CD4-positive, alpha-beta memory T cell (primary cell): ENCODE data around the gene TMEM234. TPM values are rescaled to one million over a fixed set of nuclear protein-coding genes. Genes with fewer than 3 reads are reported as not detected.
A peak's percentile ranks its signal among the peaks of the same experiment; 100 is the strongest.

Source experiments
- CTCF ChIA-PET: fragments of 350-600 bp; sonication (Branson Sonifier 250); formaldehyde crosslinking; loops from one replicate; lab custom pipeline; 2021; ENCODE audit warnings: inconsistent platforms; ENCODE audit not compliant: partially characterized antibody; lab: Charles Lee
- POLR2A ChIA-PET: fragments of 350-600 bp; sonication (Branson Sonifier 250); formaldehyde crosslinking; loops from one replicate; lab custom pipeline; 2021; ENCODE audit not compliant: partially characterized antibody; lab: Charles Lee
- DNase-seq, 5 donors: peaks; one replicate each; pipeline versions ENCODE4 v3.0.0 to v3.0.0-alpha.2; 2020 to 2022; ENCODE audit warnings: mixed read lengths in 1 of 5
- H3K27ac ChIP-seq: one replicate; pipeline ENCODE4 v1.7.0; 2013; ENCODE audit warnings: low read depth, low read length
- H3K27me3 ChIP-seq: 2 replicates; pipeline ENCODE4 v1.7.0; 2013; ENCODE audit warnings: mild to moderate bottlenecking, low read length, moderate library complexity; ENCODE audit not compliant: insufficient read depth
- H3K36me3 ChIP-seq: 2 replicates; pipeline ENCODE4 v1.7.0; 2013; ENCODE audit warnings: mild to moderate bottlenecking, low read length, moderate library complexity; ENCODE audit not compliant: insufficient read depth
- H3K4me1 ChIP-seq: 2 replicates; pipeline ENCODE4 v1.7.0; 2013; ENCODE audit warnings: mild to moderate bottlenecking, low read length, moderate library complexity; ENCODE audit not compliant: insufficient read depth
- H3K4me3 ChIP-seq, 2 donors: one replicate each; pipeline ENCODE4 v1.7.0; 2013; ENCODE audit warnings: low read length in 2 of 2, mild to moderate bottlenecking in 1 of 2
- H3K9me3 ChIP-seq, 2 donors: one replicate each; pipeline ENCODE4 v1.7.0; 2013; ENCODE audit warnings: low read length in 2 of 2, control low read depth in 1 of 2; ENCODE audit not compliant: control insufficient read depth in 1 of 2
- H3K27ac Mint-ChIP-seq, 7 donors: one replicate each; pipeline ENCODE4 v1.8.0; 2020 to 2021; ENCODE audit warnings: mixed read lengths in 7 of 7, mild to moderate bottlenecking in 6 of 7, inconsistent platforms in 3 of 7, moderate library complexity in 3 of 7
- H3K27me3 Mint-ChIP-seq, 2 donors: one replicate each; pipeline ENCODE4 v1.8.0; 2020 to 2021; ENCODE audit warnings: mixed read lengths in 2 of 2
- H3K36me3 Mint-ChIP-seq, 2 donors: one replicate each; pipeline ENCODE4 v1.8.0; 2020 to 2021; ENCODE audit warnings: mixed read lengths in 2 of 2, inconsistent platforms in 1 of 2, mild to moderate bottlenecking in 1 of 2
- H3K4me1 Mint-ChIP-seq, 4 donors: one replicate each; pipeline ENCODE4 v1.8.0; 2020 to 2021; ENCODE audit warnings: mixed read lengths in 4 of 4, mild to moderate bottlenecking in 1 of 4
- H3K4me3 Mint-ChIP-seq, 8 donors: one replicate each; pipeline ENCODE4 v1.8.0; 2020 to 2021; ENCODE audit warnings: mixed read lengths in 8 of 8, mild to moderate bottlenecking in 7 of 8, moderate library complexity in 6 of 8, inconsistent platforms in 3 of 8
- H3K9me3 Mint-ChIP-seq, 8 donors: one replicate each; pipeline ENCODE4 v1.8.0; 2020 to 2021; ENCODE audit warnings: mixed read lengths in 8 of 8, mild to moderate bottlenecking in 5 of 8, inconsistent platforms in 3 of 8, moderate library complexity in 1 of 8
- intact Hi-C: fragments of 100-400 bp; cut with micrococcal nuclease; formaldehyde crosslinking; loops from one replicate; pipeline ENCODE4 v1.15.1; 2023
- polyA plus RNA-seq, 2 donors: library from polyadenylated mRNA; unstranded; fragments of 300-500 nt; fragmentation: Illumina TruSeq; gene quantifications; one replicate each; pipeline ENCODE4 v1.2.3, GENCODE V29; 2021
- total RNA-seq, 2 experiments: library from RNA; stranded (reverse); gene quantifications; one replicate each; pipeline ENCODE4 v1.2.3, GENCODE V29; 2021

TMEM234 gene
- total and polyA plus RNA-seq, 4 experiments from 2014 or later: 5.1 to 30.7 (median 16.6) TPM

GRCh38 chr1:32192220-32192948 lies 29.8 kb downstream of the TMEM234 start:
- Mint-ChIP-seq H3K36me3 (peaks cover 66 to 82% of the 10 kb centered on the region in 2 donors), H3K4me1 (peaks cover 26 to 42% (median 35%) of the 10 kb centered on the region in 4 donors), H3K4me3 (no peak overlapping the region), H3K27me3 (no peaks in the 10 kb centered on the region), H3K27ac (peak overlapping the region in 1 of 7 donors; percentile 12), H3K9me3 (no peaks in the 10 kb centered on the region)
- POLR2A ChIA-PET: interaction anchor here (1.1 kb wide), 1 partner anchor 12 kb away, joined by 3 read pairs; the partner anchor contains the start of gene TXLNA
- Histone ChIP-seq H3K4me1 (peaks cover 30% of the 10 kb centered on the region), H3K27me3 (no peaks in the 10 kb centered on the region), H3K4me3 (no peak overlapping the region), H3K36me3 (peaks cover 78% of the 10 kb centered on the region), H3K9me3 (no peaks in the 10 kb centered on the region), H3K27ac (no peak overlapping the region)
- CTCF ChIA-PET: interaction anchor here (2.9 kb wide), 1 partner anchor 23 kb away, joined by 11 read pairs; no protein-coding TSS in a partner anchor
- DNase-seq: no peak
- intact Hi-C loops: no loop called here

GRCh38 chr1:32187850-32188249 lies 34.3 kb downstream of the TMEM234 start:
- no peaks in the 10 kb centered on the region for H3K4me1 ChIP-seq
- no peak for DNase-seq
- Mint-ChIP-seq H3K9me3 (peaks cover 0 to 2% (median 0%) of the 10 kb centered on the region in 8 donors), H3K4me3 (no peak overlapping the region), H3K27me3 (no peaks in the 10 kb centered on the region), H3K4me1 (peaks cover 19 to 25% (median 22%) of the 10 kb centered on the region in 4 donors), H3K27ac (no peak overlapping the region), H3K36me3 (peaks cover 69 to 75% of the 10 kb centered on the region in 2 donors)
- ChIA-PET POLR2A (no interaction called here), CTCF (interaction anchor here (1.3 to 1.4 kb wide), 2 partner anchors 10 to 61 kb away, joined by 3 to 8 read pairs; no protein-coding TSS in a partner anchor)
- no peak overlapping the region for H3K27ac ChIP-seq
- no peaks in the 10 kb centered on the region for H3K27me3 ChIP-seq
- H3K36me3 ChIP-seq: peaks cover 75% of the 10 kb centered on the region
- intact Hi-C loops: no loop called here
- no peak overlapping the region for H3K4me3 ChIP-seq
- no peaks in the 10 kb centered on the region for H3K9me3 ChIP-seq

GRCh38 chr1:32186491-32186890 lies 35.7 kb downstream of the TMEM234 start:
- H3K36me3 Mint-ChIP-seq: peaks cover 57 to 68% of the 10 kb centered on the region in 2 donors
- CTCF ChIA-PET: interaction anchor here (1.2 kb wide), 1 partner anchor 9 kb away, joined by 3 read pairs; no protein-coding TSS in a partner anchor

GRCh38 chr1:32186077-32186476 lies 36.1 kb downstream of the TMEM234 start:
- peaks cover 57 to 68% of the 10 kb centered on the region in 2 donors for H3K36me3 Mint-ChIP-seq
- POLR2A ChIA-PET: interaction anchor here (0.7 kb wide), 1 partner anchor 14 kb away, joined by 3 read pairs; the partner anchor contains the start of gene CCDC28B
- peaks cover 27 to 41% (median 36%) of the 10 kb centered on the region in 4 donors for H3K4me1 Mint-ChIP-seq

More at GRCh38 chr1:32186491-32186890, 35.7 kb downstream of the TMEM234 start:
- peaks cover 23 to 37% (median 32%) of the 10 kb centered on the region in 4 donors for H3K4me1 Mint-ChIP-seq
- Histone ChIP-seq H3K4me3 (no peak overlapping the region), H3K27ac (no peak overlapping the region), H3K27me3 (no peaks in the 10 kb centered on the region), H3K4me1 (peaks cover 9% of the 10 kb centered on the region), H3K36me3 (peaks cover 63% of the 10 kb centered on the region), H3K9me3 (no peaks in the 10 kb centered on the region)
- H3K4me3 Mint-ChIP-seq: no peak overlapping the region
- DNase-seq: no peak
- peaks cover 0 to 2% (median 0%) of the 10 kb centered on the region in 8 donors for H3K9me3 Mint-ChIP-seq
- intact Hi-C loops: no loop called here
- H3K27me3 Mint-ChIP-seq: no peaks in the 10 kb centered on the region
- peak overlapping the region in 2 of 7 donors; percentile 6 to 33 for H3K27ac Mint-ChIP-seq
- POLR2A ChIA-PET: interaction anchor here (0.7 kb wide), 2 partner anchors 14 to 149 kb away, joined by 3 read pairs; partner anchors contain the start of genes CCDC28B and MARCKSL1

DNA sequence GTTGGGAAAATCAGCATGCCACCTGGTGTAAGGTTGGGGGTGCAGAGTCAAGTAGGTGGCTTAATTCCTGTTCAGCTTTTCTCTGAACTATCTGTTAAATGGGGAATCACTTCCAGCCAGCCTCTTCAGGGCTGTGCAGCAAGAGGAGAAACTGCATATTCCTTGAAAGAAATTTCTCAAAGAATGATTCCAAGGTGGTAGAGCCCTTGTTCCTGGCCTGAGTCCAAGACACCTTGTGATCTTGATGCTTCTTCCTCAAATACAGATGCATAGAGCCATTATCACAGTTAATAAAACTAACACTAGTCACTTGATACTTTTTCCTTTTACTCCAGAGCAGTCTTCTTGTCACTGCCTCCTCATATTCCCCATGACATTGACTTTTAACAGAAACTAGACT lies 37.5 kb downstream of the TMEM234 start:
- Mint-ChIP-seq H3K9me3 (peaks cover 0 to 2% (median 0%) of the 10 kb centered on the region in 8 donors), H3K27ac (peak overlapping the region in 2 of 7 donors; percentile 4 to 70), H3K4me3 (no peak overlapping the region), H3K36me3 (peaks cover 50 to 64% of the 10 kb centered on the region in 2 donors), H3K4me1 (peaks cover 34 to 53% (median 45%) of the 10 kb centered on the region in 4 donors), H3K27me3 (no peaks in the 10 kb centered on the region)
- no peak overlapping the region for H3K27ac ChIP-seq
- intact Hi-C loops: no loop called here
- peaks cover 21% of the 10 kb centered on the region for H3K4me1 ChIP-seq
- DNase-seq: no peak
- POLR2A ChIA-PET: interaction anchor here (1.5 kb wide), 1 partner anchor 16 kb away, joined by 4 read pairs; the partner anchor contains the start of gene CCDC28B
- H3K4me3 ChIP-seq: no peak overlapping the region
- H3K9me3 ChIP-seq: no peaks in the 10 kb centered on the region
- CTCF ChIA-PET: no interaction called here
- H3K27me3 ChIP-seq: no peaks in the 10 kb centered on the region
- H3K36me3 ChIP-seq: peaks cover 47% of the 10 kb centered on the region

More at GRCh38 chr1:32186077-32186476, 36.1 kb downstream of the TMEM234 start:
- H3K4me1 ChIP-seq: peaks cover 13% of the 10 kb centered on the region
- no peak overlapping the region for H3K27ac ChIP-seq
- intact Hi-C loops: no loop called here
- peaks cover 59% of the 10 kb centered on the region for H3K36me3 ChIP-seq
- H3K9me3 Mint-ChIP-seq: peaks cover 0 to 2% (median 0%) of the 10 kb centered on the region in 8 donors
- CTCF ChIA-PET: interaction anchor here (1.2 kb wide), 1 partner anchor 9 kb away, joined by 3 read pairs; no protein-coding TSS in a partner anchor
- H3K27me3 Mint-ChIP-seq: no peaks in the 10 kb centered on the region
- DNase-seq: no peak
- no peaks in the 10 kb centered on the region for H3K27me3 ChIP-seq
- peak overlapping the region in 1 of 7 donors; percentile 6 for H3K27ac Mint-ChIP-seq
- H3K4me3 Mint-ChIP-seq: no peak overlapping the region
- no peak overlapping the region for H3K4me3 ChIP-seq
- no peaks in the 10 kb centered on the region for H3K9me3 ChIP-seq

- H3K36me3 ChIP-seq: peaks cover 22% of the 10 kb centered on the region
- no peak overlapping the region for H3K4me3 ChIP-seq
- CTCF ChIA-PET: interaction anchor here (1.0 kb wide), 1 partner anchor 16 kb away, joined by 3 read pairs; no protein-coding TSS in a partner anchor
- POLR2A ChIA-PET: interaction anchor here (0.6 to 3.6 kb wide), 4 partner anchors 16 to 69 kb away, joined by 3 to 20 read pairs (median 4); partner anchors contain the start of genes CCDC28B and LCK
- intact Hi-C loops: no loop called here
- peaks cover 31% of the 10 kb centered on the region for H3K4me1 ChIP-seq
- Mint-ChIP-seq H3K9me3 (peaks cover 0 to 2% (median 0%) of the 10 kb centered on the region in 8 donors), H3K36me3 (peaks cover 32 to 45% of the 10 kb centered on the region in 2 donors), H3K27me3 (no peaks in the 10 kb centered on the region), H3K4me3 (peak overlapping the region in 2 of 8 donors; percentile 10 to 85), H3K4me1 (peaks cover 37 to 65% (median 52%) of the 10 kb centered on the region in 4 donors), H3K27ac (peak overlapping the region in 5 of 7 donors; percentile 22 to 90 (median 62))
- H3K27ac ChIP-seq: no peak overlapping the region
- no peaks in the 10 kb centered on the region for H3K9me3 ChIP-seq
- no peak for DNase-seq
- H3K27me3 ChIP-seq: no peaks in the 10 kb centered on the region
Measured at GRCh38 chr1:32182060-32182459, 40.1 kb downstream of the TMEM234 start.
